NT2/D1 (cell line): ENCODE data around the gene CDC42EP3.

ENCODE experiments used
- SUZ12 ChIP-seq: IDR thresholded peaks from 2 replicates; pipeline ENCODE4 v1.6.1; 2011; ENCODE audit not compliant: insufficient read length, insufficient read depth; ENCODE audit errors: extremely low read depth
- YY1 ChIP-seq: IDR thresholded peaks from 2 replicates; pipeline ENCODE4 v1.6.1; 2011; ENCODE audit not compliant: insufficient read length, insufficient read depth

DNA sequence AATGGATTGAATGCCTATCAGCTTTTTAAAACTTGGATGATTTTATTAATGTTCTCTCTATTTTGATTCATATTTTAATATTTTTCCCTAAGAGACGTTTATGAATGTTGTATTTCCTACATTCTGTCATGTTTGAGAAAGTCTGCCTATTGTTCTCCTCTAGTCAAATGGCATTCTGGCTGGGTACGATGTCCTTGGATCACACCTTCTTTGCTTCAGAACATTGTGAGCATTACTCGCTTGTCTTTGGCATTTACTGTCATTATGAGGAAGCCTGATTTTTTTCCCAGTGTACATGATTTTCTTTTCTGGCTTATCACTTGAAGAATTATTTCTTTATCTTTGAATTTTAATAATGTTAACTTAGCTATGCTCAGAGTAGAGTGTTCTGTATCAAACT, 78.4 kb downstream of the CDC42EP3 start:
- TF ChIP-seq SUZ12 (no peak), YY1 (no peak)
